Islet precursor cell (in vitro differentiated cells): ENCODE measurements around the gene FBP2.
"Not testable (repeated sequence)": the region's sequence is repeated elsewhere in the genome, so short reads cannot be mapped to it uniquely, and the experiment has no call there.

Experiments used
- DNase-seq: peaks from one replicate; pipeline ENCODE4 v3.0.0-alpha.2; 2018

FBP2 gene

GRCh38 chr9:94557376-94557775 is 36.2 kb downstream of the FBP2 start:
- DNase-seq = no peak

- DNase-seq = peak; percentile 95
Measured at GRCh38 chr9:94554439-94555331, 38.9 kb downstream of the FBP2 start, which contains the start of gene PCAT7. Gene PCAT7, plus strand, starts transcription at chr9:94555083.

GRCh38 chr9:94554078-94554438 is 39.6 kb downstream of the FBP2 start:
- no peak for DNase-seq

- DNase-seq = peak; percentile 79
Measured at GRCh38 chr9:94553029-94553938, 40.3 kb downstream of the FBP2 start.

- no peak for DNase-seq
Measured at GRCh38 chr9:94545940-94546339, 47.7 kb downstream of the FBP2 start.

GRCh38 chr9:94544335-94544734 is 49.3 kb downstream of the FBP2 start:
- DNase-seq = not testable (repeated sequence)

- no peak for DNase-seq
Measured at GRCh38 chr9:94538908-94539307, 54.7 kb downstream of the FBP2 start.

- DNase-seq = no peak
Measured at GRCh38 chr9:94534901-94535300, 58.7 kb downstream of the FBP2 start.

GRCh38 chr9:94533601-94534000 is 60.0 kb downstream of the FBP2 start:
- no peak for DNase-seq

- DNase-seq = no peak
Measured at GRCh38 chr9:94533155-94533554, 60.5 kb downstream of the FBP2 start.

- DNase-seq = no peak
Measured at GRCh38 chr9:94528886-94529285, 64.7 kb downstream of the FBP2 start.

- no peak for DNase-seq
Measured at GRCh38 chr9:94526951-94527350, 66.7 kb downstream of the FBP2 start.

GRCh38 chr9:94526271-94526670 is 67.4 kb downstream of the FBP2 start:
- no peak for DNase-seq

- no peak for DNase-seq
Measured at GRCh38 chr9:94525396-94526035, 68.1 kb downstream of the FBP2 start.

- no peak for DNase-seq
Measured at GRCh38 chr9:94517254-94517653, 76.4 kb downstream of the FBP2 start.

GRCh38 chr9:94514722-94515121 is 78.9 kb downstream of the FBP2 start:
- DNase-seq = no peak

GRCh38 chr9:94511955-94512265 is 81.7 kb downstream of the FBP2 start:
- no peak for DNase-seq

- DNase-seq = no peak
Measured at GRCh38 chr9:94511134-94511954, 82.3 kb downstream of the FBP2 start.
